Measurements from ENCODE around the gene SLC25A13. TPM values are rescaled to one million over a fixed set of nuclear protein-coding genes. Genes with fewer than 3 reads are reported as not detected.
A peak's percentile ranks its signal among the peaks of the same experiment; 100 is the strongest.

The SLC25A13 gene
- total RNA-seq, 4 donors from 2014 or later: 9.2 to 30.8 (median 13.6) TPM

DNA sequence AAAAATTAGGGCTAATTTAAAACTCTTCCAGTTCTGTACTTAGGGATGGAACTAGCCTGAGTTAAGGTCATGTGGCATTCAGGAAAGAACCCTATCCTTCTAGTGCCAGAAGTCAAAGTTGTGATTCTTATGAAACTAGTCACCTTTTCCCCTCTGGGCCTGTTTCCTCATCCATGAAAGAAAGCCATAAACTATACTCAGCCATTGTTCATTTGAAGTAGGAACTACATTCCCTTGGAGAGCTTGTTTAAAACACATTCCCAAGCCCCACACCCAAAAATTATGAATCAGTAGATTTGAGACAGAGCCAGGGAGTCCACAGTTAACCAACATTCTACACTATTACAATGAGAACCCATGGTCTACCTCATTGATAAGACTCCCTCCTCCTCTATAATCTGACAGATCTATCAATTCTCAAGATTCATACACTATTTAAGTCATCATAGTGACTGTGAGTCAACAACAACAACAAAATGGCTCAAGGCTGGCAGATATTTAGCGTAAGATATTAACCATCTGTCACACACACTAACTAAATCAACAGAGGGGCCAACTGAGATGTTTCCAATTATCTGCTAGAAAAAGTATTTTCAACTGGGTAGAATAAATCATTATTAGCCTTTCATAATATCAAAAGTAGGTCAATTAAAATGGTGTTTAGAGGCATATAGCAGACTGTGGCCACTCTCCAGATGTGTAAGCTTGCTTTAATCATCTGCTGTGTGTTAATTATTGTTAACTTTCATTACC lies 102.3 kb downstream of the SLC25A13 start:
- Histone ChIP-seq H3K9me3 (no peaks in the 10 kb centered on the region), H3K27ac (no peak overlapping the region), H3K36me3 (no peaks in the 10 kb centered on the region), H3K27me3 (no peaks in the 10 kb centered on the region), H3K4me3 (no peak overlapping the region), H3K4me1 (no peaks in the 10 kb centered on the region)
- ATAC-seq (peak; percentile 76 to 78), DNase-seq (no peak)
- no peak for TF ChIP-seq POLR2A (IDR thresholded peaks at IDR 0.05)
- TF ChIP-seq, protein P1, sequence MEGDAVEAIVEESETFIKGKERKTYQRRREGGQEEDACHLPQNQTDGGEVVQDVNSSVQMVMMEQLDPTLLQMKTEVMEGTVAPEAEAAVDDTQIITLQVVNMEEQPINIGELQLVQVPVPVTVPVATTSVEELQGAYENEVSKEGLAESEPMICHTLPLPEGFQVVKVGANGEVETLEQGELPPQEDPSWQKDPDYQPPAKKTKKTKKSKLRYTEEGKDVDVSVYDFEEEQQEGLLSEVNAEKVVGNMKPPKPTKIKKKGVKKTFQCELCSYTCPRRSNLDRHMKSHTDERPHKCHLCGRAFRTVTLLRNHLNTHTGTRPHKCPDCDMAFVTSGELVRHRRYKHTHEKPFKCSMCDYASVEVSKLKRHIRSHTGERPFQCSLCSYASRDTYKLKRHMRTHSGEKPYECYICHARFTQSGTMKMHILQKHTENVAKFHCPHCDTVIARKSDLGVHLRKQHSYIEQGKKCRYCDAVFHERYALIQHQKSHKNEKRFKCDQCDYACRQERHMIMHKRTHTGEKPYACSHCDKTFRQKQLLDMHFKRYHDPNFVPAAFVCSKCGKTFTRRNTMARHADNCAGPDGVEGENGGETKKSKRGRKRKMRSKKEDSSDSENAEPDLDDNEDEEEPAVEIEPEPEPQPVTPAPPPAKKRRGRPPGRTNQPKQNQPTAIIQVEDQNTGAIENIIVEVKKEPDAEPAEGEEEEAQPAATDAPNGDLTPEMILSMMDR (IDR thresholded peaks at IDR 0.05 in 4 of 5, conservative IDR thresholded peaks at IDR 0.05 in 1 of 5): no peak
- in situ Hi-C loops (cut with MboI; ENCODE audit: low sequenced_read_pairs in 4 of 4): no loop called here
- intact Hi-C loops (cut with DNase I; ENCODE audit: low total_unique reads): no loop called here

DNA sequence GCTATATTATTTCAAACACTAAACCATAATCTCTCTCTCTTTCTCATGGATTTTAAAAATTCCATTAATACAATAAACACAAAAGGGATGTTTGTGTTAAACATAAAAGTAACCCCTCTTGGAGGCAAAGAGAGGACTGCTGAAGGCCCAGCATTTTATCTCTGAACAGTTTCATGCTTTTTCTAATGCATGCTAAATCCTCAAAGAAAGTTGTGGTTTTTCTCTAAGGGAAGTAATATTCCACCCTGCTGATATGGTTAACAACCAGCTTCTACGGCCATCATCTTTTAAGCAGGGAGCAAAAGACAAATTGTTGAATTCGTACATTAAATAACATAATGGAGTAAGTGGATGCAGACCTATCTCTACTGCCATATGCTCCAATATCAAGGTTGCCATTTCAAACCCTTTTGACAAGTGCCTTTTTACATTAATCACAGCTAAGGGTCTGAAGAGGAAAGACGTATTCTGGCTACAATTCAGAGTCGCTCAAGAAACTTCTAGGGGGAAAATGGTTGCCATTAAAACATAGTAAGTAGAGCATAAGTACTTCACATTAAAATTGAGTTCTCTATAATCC lies 103.1 kb downstream of the SLC25A13 start:
- DNase-seq (no peak), ATAC-seq (no peak)
- H3K27me3 ChIP-seq: no peaks in the 10 kb centered on the region
- no peaks in the 10 kb centered on the region for H3K36me3 ChIP-seq
- H3K4me1 ChIP-seq: no peaks in the 10 kb centered on the region
- intact Hi-C loops (cut with DNase I; ENCODE audit: low total_unique reads) (no loop called here), in situ Hi-C loops (cut with MboI; ENCODE audit: low sequenced_read_pairs in 4 of 4) (no loop called here)
- no peak for TF ChIP-seq POLR2A (IDR thresholded peaks at IDR 0.05)
- TF ChIP-seq, protein P1 (IDR thresholded peaks at IDR 0.05 in 4 of 5, conservative IDR thresholded peaks at IDR 0.05 in 1 of 5): no peak
- H3K4me3 ChIP-seq: no peak overlapping the region
- no peaks in the 10 kb centered on the region for H3K9me3 ChIP-seq
- no peak overlapping the region for H3K27ac ChIP-seq

DNA sequence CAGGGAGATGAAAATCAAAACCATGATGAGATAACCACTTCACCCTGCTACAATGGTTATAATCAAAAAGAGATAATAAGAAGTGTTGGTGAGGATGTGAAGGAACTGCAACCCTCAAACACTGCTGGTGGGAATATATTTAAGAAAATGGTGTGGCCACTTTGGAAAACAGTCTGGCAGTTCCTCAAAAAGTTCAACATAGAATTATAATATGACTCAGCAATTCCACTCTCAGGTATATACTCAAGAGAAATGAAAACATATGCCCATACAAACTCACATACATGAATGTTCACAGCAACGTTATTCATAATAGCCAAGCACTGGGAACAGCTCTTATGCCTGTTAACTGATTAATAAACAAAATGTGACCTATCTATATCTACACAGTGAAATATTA lies 104.8 kb downstream of the SLC25A13 start:
- TF ChIP-seq POLR2A (IDR thresholded peaks at IDR 0.05): no peak
- TF ChIP-seq, protein P1 (IDR thresholded peaks at IDR 0.05 in 4 of 5, conservative IDR thresholded peaks at IDR 0.05 in 1 of 5): no peak
- no peak for DNase-seq
- no peaks in the 10 kb centered on the region for H3K36me3 ChIP-seq
- no peaks in the 10 kb centered on the region for H3K9me3 ChIP-seq
- no peak overlapping the region for H3K4me3 ChIP-seq
- peaks cover 0 to 11% of the 10 kb centered on the region in 2 donors for H3K4me1 ChIP-seq
- no peaks in the 10 kb centered on the region for H3K27me3 ChIP-seq
- no peak overlapping the region for H3K27ac ChIP-seq
- ATAC-seq: no peak
- intact Hi-C loops (cut with DNase I; ENCODE audit: low total_unique reads): no loop called here
- in situ Hi-C loops (cut with MboI; ENCODE audit: low sequenced_read_pairs in 4 of 4): no loop called here

DNA sequence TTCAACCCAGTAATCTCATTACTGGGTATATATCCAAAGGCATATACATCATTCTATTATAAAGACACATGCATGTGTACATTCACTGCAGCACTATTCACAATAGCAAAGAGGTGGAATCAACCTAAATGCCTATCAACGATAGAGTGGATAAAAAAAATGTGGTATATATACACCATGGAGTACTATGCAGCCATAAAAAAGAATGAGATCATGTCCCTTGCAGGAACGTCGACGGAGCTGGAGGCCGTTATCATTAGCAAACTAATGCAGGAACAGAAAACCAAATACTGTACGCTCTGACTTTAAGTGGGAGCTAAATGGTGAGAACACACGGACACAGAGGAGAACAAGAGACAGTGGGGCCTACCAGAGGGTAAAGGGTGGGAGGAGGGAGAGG lies 105.5 kb downstream of the SLC25A13 start:
- ATAC-seq (no peak), DNase-seq (no peak)
- TF ChIP-seq, protein P1 (IDR thresholded peaks at IDR 0.05 in 4 of 5, conservative IDR thresholded peaks at IDR 0.05 in 1 of 5): no peak
- TF ChIP-seq POLR2A (IDR thresholded peaks at IDR 0.05): no peak
- intact Hi-C loops (cut with DNase I; ENCODE audit: low total_unique reads) (no loop called here), in situ Hi-C loops (cut with MboI; ENCODE audit: low sequenced_read_pairs in 4 of 4) (no loop called here)
- no peaks in the 10 kb centered on the region for H3K27me3 ChIP-seq
- H3K4me3 ChIP-seq: no peak overlapping the region
- peaks cover 0 to 13% of the 10 kb centered on the region in 2 donors for H3K4me1 ChIP-seq
- no peaks in the 10 kb centered on the region for H3K9me3 ChIP-seq
- H3K36me3 ChIP-seq: no peaks in the 10 kb centered on the region
- H3K27ac ChIP-seq: no peak overlapping the region
